Stimulated activated CD4-positive, alpha-beta T cell treated with anti-CD3 and anti-CD28 coated beads, Interleukin-1b, Interleukin-23, amount 100 ng/mL, for 1 hour (primary cell): ENCODE measurements around the gene LPIN3.

ENCODE experiments used
- DNase-seq, 2 donors: peaks; one replicate each; pipeline ENCODE4 v3.0.0-alpha.2; 2020; ENCODE audit warnings: low read depth in 2 of 2

Gene LPIN3

GRCh38 chr20:41350408-41350962, 9.9 kb downstream of the LPIN3 start:
- DNase-seq = no peak

GRCh38 chr20:41352106-41352505, 11.5 kb downstream of the LPIN3 start:
- no peak for DNase-seq

GRCh38 chr20:41352666-41353065, 12.0 kb downstream of the LPIN3 start:
- DNase-seq = no peak

- no peak for DNase-seq
These were observed 12.9 kb downstream of the LPIN3 start for GRCh38 chr20:41353530-41353929.

- no peak for DNase-seq
These were observed 14.6 kb downstream of the LPIN3 start for GRCh38 chr20:41355192-41355591.

GRCh38 chr20:41355598-41356203, 15.1 kb downstream of the LPIN3 start:
- DNase-seq = no peak

- no peak for DNase-seq
These were observed 16.3 kb downstream of the LPIN3 start for GRCh38 chr20:41356951-41357350.

- DNase-seq = no peak
These were observed 17.0 kb downstream of the LPIN3 start for GRCh38 chr20:41357424-41358163.

GRCh38 chr20:41358230-41358629, 17.6 kb downstream of the LPIN3 start:
- no peak for DNase-seq

- DNase-seq = no peak
These were observed 18.1 kb downstream of the LPIN3 start for GRCh38 chr20:41358717-41359116.

GRCh38 chr20:41359541-41360011, 19.0 kb downstream of the LPIN3 start:
- no peak for DNase-seq

- no peak for DNase-seq
These were observed 20.5 kb downstream of the LPIN3 start for GRCh38 chr20:41360831-41361756.

GRCh38 chr20:41361757-41362747, 21.4 kb downstream of the LPIN3 start:
- no peak for DNase-seq

GRCh38 chr20:41362748-41363140, 22.1 kb downstream of the LPIN3 start:
- DNase-seq = no peak

GRCh38 chr20:41363601-41364000, 23.0 kb downstream of the LPIN3 start:
- no peak for DNase-seq

GRCh38 chr20:41364236-41364855, 23.7 kb downstream of the LPIN3 start:
- DNase-seq = no peak

GRCh38 chr20:41364967-41365765, 24.5 kb downstream of the LPIN3 start:
- DNase-seq = no peak

- no peak for DNase-seq
These were observed 25.3 kb downstream of the LPIN3 start for GRCh38 chr20:41365777-41366545.
